HepG2 (cell line): ENCODE measurements around the gene RELB. TPM values are rescaled to one million over a fixed set of nuclear protein-coding genes. Genes with fewer than 3 reads are reported as not detected.

ENCODE experiments used
- ATF2 ChIP-seq: sonication (generic); formaldehyde crosslinking; IDR thresholded peaks from 2 replicates; pipeline ENCODE4 v1.4.0; 2020; ENCODE audit warnings: missing genetic modification reagents
- HDAC6 ChIP-seq: fragments of 200-600 bp; sonication (generic); IDR thresholded peaks from 2 replicates; pipeline ENCODE4 v1.7.0; 2017; ENCODE audit warnings: mild to moderate bottlenecking, antibody characterized with exemption, low read length, low read depth
- ISX ChIP-seq: sonication (generic); formaldehyde crosslinking; conservative IDR thresholded peaks from 2 replicates; pipeline ENCODE4 v1.5.0; 2020; ENCODE audit warnings: missing genetic modification reagents
- MED8 ChIP-seq: sonication (generic); formaldehyde crosslinking; IDR thresholded peaks from 2 replicates; pipeline ENCODE4 v1.8.1; 2023; ENCODE audit warnings: mild to moderate bottlenecking, missing genetic modification reagents; ENCODE audit not compliant: insufficient replicate concordance
- MLLT10 ChIP-seq: sonication (generic); formaldehyde crosslinking; IDR thresholded peaks from 2 replicates; pipeline ENCODE4 v1.4.0; 2020; ENCODE audit warnings: missing genetic modification reagents
- NR2F2 ChIP-seq: IDR thresholded peaks from 2 replicates; pipeline ENCODE4 v1.6.1; 2012; ENCODE audit warnings: low read depth, inconsistent platforms, borderline replicate concordance
- REL ChIP-seq: sonication (generic); formaldehyde crosslinking; conservative IDR thresholded peaks from 2 replicates; pipeline ENCODE4 v1.8.0; 2022; ENCODE audit warnings: mild to moderate bottlenecking, missing genetic modification reagents, moderate library complexity
- SALL1 ChIP-seq: sonication (generic); formaldehyde crosslinking; IDR thresholded peaks from 2 replicates; pipeline ENCODE4 v1.8.0; 2022; ENCODE audit warnings: mild to moderate bottlenecking, missing genetic modification reagents
- TBL1XR1 ChIP-seq: fragments of 150-350 bp; IDR thresholded peaks from 2 replicates; pipeline ENCODE4 v1.6.1; 2014; ENCODE audit warnings: borderline replicate concordance, low read length; ENCODE audit not compliant: partially characterized antibody
- TEAD3 ChIP-seq: optimal IDR thresholded peaks from 2 replicates; pipeline ENCODE3; 2016; ENCODE audit warnings: borderline replicate concordance
- THAP7 ChIP-seq: sonication (generic); formaldehyde crosslinking; IDR thresholded peaks from 2 replicates; pipeline ENCODE4 v1.8.1; 2023; ENCODE audit warnings: mild to moderate bottlenecking, missing genetic modification reagents
- ZNF136 ChIP-seq: sonication (generic); formaldehyde crosslinking; IDR thresholded peaks from 2 replicates; pipeline ENCODE4 v1.8.1; 2022; ENCODE audit warnings: low read depth, mild to moderate bottlenecking, moderate library complexity, missing genetic modification reagents
- ZNF282 ChIP-seq: fragments of 450-650 bp; IDR thresholded peaks from 2 replicates; pipeline ENCODE4 v1.6.1; 2018; ENCODE audit not compliant: partially characterized antibody
- ZNF354B ChIP-seq: sonication (generic); formaldehyde crosslinking; IDR thresholded peaks from 2 replicates; pipeline ENCODE4 v1.8.0; 2022; ENCODE audit warnings: mild to moderate bottlenecking, missing genetic modification reagents
- ZNF580 ChIP-seq: IDR thresholded peaks from 2 replicates; pipeline ENCODE4 v1.6.1; 2016; ENCODE audit warnings: low read depth, borderline replicate concordance
- polyA plus RNA-seq, 8 experiments: library from polyadenylated mRNA; depleted of rRNA in 3 of 8; stranded (reverse) in 7 of 8; unstranded in 1 of 8; fragments of >200 nt; fragmentation: Illumina TruSeq in 4 of 8; extraction: Trizol in 4 of 8; gene quantifications; 2 replicates each; pipeline versions ENCODE4 v1.2.1 to v1.2.3, GENCODE V29; 2011 to 2016; ENCODE audit warnings: low read depth in 4 of 8, missing spikeins in 1 of 8, mixed read lengths in 1 of 8; ENCODE audit not compliant: insufficient read depth in 1 of 8
- total RNA-seq, 5 experiments: library from RNA; depleted of rRNA; stranded (reverse); fragments of >200 nt; fragmentation: Illumina TruSeq; extraction: Trizol; gene quantifications; 2 replicates each; pipeline ENCODE4 v1.2.3, GENCODE V29; 2016; ENCODE audit warnings: low read depth in 1 of 5
- TF ChIP-seq, protein P1 (sequence below): sonication (generic); formaldehyde crosslinking; IDR thresholded peaks from 2 replicates; pipeline ENCODE4 v1.9.0; 2022; ENCODE audit warnings: low read depth, missing genetic modification reagents
- TF ChIP-seq, protein P2 (sequence below): sonication (generic); formaldehyde crosslinking; IDR thresholded peaks from 2 replicates; pipeline ENCODE4 v1.4.0; 2020; ENCODE audit warnings: mild to moderate bottlenecking, missing genetic modification reagents

The RELB gene
- total and polyA plus RNA-seq, 2 of the 13 experiments (the other 11 are each of a cell fraction or from before 2014, with no cell fraction given): 1.9 to 3.5 TPM

DNA sequence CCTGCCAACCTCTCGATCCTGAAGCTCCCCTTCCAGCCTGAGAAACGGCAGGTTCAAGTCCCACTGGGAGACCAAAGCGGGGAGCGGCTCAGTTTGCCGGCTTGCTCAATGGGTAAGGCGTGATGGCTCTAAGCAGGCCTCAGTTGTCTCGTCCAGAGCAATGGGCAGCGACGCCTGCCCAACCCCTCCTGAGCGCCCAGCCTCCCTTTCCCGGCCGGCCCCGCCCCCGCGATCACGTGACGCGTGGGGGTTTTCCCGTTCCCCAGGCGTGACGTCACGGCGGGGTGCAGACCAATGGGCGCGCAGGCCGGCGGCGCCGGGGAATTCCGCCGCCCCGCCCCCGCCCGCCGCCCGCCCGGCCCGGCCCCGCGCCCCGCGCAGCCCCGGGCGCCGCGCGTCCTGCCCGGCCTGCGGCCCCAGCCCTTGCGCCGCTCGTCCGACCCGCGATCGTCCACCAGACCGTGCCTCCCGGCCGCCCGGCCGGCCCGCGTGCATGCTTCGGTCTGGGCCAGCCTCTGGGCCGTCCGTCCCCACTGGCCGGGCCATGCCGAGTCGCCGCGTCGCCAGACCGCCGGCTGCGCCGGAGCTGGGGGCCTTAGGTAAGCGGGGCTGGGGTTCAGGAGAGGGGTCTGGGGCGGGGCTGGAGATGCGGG, at the start of gene RELB (continued):
- no peak for TF ChIP-seq ZNF580 (CRISPR knock-in tag)
- no peak for TF ChIP-seq NR2F2
- TF ChIP-seq, protein P1, sequence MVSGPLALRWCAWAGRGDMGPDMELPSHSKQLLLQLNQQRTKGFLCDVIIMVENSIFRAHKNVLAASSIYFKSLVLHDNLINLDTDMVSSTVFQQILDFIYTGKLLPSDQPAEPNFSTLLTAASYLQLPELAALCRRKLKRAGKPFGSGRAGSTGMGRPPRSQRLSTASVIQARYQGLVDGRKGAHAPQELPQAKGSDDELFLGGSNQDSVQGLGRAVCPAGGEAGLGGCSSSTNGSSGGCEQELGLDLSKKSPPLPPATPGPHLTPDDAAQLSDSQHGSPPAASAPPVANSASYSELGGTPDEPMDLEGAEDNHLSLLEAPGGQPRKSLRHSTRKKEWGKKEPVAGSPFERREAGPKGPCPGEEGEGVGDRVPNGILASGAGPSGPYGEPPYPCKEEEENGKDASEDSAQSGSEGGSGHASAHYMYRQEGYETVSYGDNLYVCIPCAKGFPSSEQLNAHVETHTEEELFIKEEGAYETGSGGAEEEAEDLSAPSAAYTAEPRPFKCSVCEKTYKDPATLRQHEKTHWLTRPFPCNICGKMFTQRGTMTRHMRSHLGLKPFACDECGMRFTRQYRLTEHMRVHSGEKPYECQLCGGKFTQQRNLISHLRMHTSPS: no peak
- TF ChIP-seq THAP7 (CRISPR knock-in tag): no peak
- no peak for TF ChIP-seq MLLT10 (CRISPR knock-in tag)
- TF ChIP-seq ZNF136 (CRISPR knock-in tag): no peak
- no peak for TF ChIP-seq HDAC6
- TF ChIP-seq SALL1 (CRISPR knock-in tag): peak; percentile 27; the same call in 1 of the 2 replicates
- no peak for TF ChIP-seq ISX (CRISPR knock-in tag)
- 0 out of 2 replicates have a peak, but pooled peaks have one; percentile 55 for TF ChIP-seq ATF2
- TF ChIP-seq MED8 (CRISPR knock-in tag): no peak
- TF ChIP-seq ZNF354B (CRISPR knock-in tag): no peak
- peak; percentile 49; the same call in 1 of the 2 replicates for TF ChIP-seq REL (CRISPR knock-in tag)
- peak; percentile 11 for TF ChIP-seq TBL1XR1
- no peak for TF ChIP-seq ZNF282
- TF ChIP-seq TEAD3 (CRISPR knock-in tag): peak; percentile 8
- TF ChIP-seq, protein P2, sequence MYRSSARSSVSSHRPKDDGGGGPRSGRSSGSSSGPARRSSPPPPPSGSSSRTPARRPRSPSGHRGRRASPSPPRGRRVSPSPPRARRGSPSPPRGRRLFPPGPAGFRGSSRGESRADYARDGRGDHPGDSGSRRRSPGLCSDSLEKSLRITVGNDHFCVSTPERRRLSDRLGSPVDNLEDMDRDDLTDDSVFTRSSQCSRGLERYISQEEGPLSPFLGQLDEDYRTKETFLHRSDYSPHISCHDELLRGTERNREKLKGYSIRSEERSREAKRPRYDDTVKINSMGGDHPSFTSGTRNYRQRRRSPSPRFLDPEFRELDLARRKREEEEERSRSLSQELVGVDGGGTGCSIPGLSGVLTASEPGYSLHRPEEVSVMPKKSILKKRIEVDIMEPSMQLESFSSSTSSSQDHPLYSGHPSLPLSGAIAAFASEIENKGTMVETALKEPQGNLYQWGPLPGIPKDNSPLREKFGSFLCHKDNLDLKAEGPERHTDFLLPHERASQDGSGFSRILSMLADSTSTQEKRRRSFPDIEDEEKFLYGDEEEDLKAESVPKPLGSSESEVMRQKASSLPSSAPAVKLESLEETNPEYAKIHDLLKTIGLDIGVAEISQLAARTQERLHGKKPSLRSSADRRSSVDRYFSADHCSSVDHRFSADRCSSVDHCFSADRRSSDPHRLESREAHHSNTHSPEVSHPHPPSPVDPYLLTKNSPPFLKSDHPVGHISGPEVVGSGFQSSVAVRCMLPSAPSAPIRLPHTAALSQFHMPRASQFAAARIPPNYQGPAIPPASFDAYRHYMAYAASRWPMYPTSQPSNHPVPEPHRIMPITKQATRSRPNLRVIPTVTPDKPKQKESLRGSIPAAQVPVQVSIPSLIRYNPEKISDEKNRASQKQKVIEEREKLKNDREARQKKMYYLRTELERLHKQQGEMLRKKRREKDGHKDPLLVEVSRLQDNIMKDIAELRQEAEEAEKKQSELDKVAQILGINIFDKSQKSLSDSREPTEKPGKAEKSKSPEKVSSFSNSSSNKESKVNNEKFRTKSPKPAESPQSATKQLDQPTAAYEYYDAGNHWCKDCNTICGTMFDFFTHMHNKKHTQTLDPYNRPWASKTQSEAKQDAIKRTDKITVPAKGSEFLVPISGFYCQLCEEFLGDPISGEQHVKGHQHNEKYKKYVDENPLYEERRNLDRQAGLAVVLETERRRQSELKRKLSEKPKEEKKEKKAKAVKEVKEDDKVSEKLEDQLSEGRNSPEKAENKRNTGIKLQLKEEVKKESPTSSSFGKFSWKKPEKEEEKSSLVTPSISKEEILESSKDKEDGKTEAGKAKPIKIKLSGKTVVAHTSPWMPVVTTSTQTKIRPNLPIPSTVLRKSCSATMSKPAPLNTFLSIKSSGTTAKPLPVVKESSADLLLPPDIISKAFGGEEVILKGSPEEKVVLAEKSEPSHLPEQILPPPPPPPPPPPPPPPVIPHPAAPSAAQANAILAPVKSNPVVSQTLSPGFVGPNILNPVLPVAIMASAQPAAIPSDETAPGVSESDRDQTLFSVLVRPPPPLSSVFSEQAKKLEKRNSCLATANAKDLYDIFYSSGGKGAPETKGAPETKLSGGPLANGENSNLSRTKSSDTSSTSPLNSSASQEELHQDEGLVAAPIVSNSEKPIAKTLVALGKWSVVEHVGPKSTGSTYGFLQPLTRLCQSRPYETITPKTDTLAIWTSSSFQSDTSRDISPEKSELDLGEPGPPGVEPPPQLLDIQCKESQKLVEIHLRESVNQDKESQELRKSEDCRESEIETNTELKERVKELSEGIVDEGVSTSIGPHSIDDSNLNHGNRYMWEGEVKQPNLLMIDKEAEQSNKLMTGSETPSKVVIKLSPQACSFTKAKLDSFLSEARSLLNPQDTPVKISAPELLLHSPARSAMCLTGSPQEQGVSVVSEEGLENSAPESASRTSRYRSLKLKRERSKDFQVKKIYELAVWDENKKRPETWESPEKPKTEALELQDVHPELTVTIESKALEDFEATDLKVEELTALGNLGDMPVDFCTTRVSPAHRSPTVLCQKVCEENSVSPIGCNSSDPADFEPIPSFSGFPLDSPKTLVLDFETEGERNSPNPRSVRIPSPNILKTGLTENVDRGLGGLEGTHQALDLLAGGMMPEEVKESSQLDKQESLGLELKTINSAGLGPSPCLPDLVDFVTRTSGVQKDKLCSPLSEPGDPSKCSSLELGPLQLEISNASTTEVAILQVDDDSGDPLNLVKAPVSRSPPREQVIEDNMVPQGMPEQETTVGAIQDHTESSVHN (CRISPR knock-in tag): no peak
